A673 (cell line): Measurements from ENCODE around the gene BRINP2.

Experiments used
- CTCF ChIP-seq: fragments of 300-800, 200-600 bp; sonication (generic); conservative IDR thresholded peaks from 2 replicates; pipeline ENCODE4 v1.5.1; 2017; ENCODE audit warnings: low read depth, mild to moderate bottlenecking, antibody characterized with exemption, low read length, moderate library complexity, mixed read lengths
- EZH2 ChIP-seq: fragments of 200-600 bp; sonication (generic); IDR thresholded peaks from 2 replicates; pipeline ENCODE4 v1.6.1; 2017; ENCODE audit warnings: borderline replicate concordance, low read depth, mild to moderate bottlenecking, mixed read lengths, antibody characterized with exemption, low read length; ENCODE audit not compliant: poor library complexity, severe bottlenecking

- TF ChIP-seq CTCF (no peak), EZH2 (no peak)
These were observed 111.1 kb downstream of the BRINP2 start for GRCh38 chr1:177281901-177282300.
